SJCRH30 (cell line): Measurements from ENCODE around the gene TSC22D1. TPM values are rescaled to one million over a fixed set of nuclear protein-coding genes. Genes with fewer than 3 reads are reported as not detected.
A peak's percentile ranks its signal among the peaks of the same experiment; 100 is the strongest.

Experiments used
- DNase-seq, 2 experiments: peaks; one replicate each; pipeline ENCODE4 v3.0.0-alpha.2; 2015 to 2020
- H3K27ac ChIP-seq: fragments of 250-450 bp; sonication (Bioruptor Pico); 2 replicates; pipeline ENCODE4 v1.5.1; 2020; ENCODE audit warnings: mild to moderate bottlenecking, moderate library complexity
- H3K27me3 ChIP-seq: fragments of 250-450 bp; sonication (Bioruptor Pico); 2 replicates; pipeline ENCODE4 v1.5.1; 2020; ENCODE audit warnings: mild to moderate bottlenecking, moderate library complexity
- H3K36me3 ChIP-seq: fragments of 250-450 bp; sonication (Bioruptor Pico); 2 replicates; pipeline ENCODE4 v1.5.1; 2020; ENCODE audit warnings: mild to moderate bottlenecking, moderate library complexity
- H3K4me1 ChIP-seq: fragments of 250-450 bp; sonication (Bioruptor Pico); 2 replicates; pipeline ENCODE4 v1.5.1; 2020; ENCODE audit warnings: mild to moderate bottlenecking, moderate library complexity
- H3K4me3 ChIP-seq: fragments of 250-450 bp; sonication (Bioruptor Pico); 2 replicates; pipeline ENCODE4 v1.5.1; 2020; ENCODE audit warnings: mild to moderate bottlenecking, moderate library complexity
- H3K9me3 ChIP-seq: fragments of 250-450 bp; sonication (Bioruptor Pico); replicated peaks from 2 replicates; pipeline ENCODE4 v1.5.1; 2020; ENCODE audit warnings: mild to moderate bottlenecking, moderate library complexity
- total RNA-seq: library from RNA; depleted of rRNA; stranded (reverse); fragments of >200 nt; shearing (Covaris generic); gene quantifications from 2 replicates; pipeline ENCODE4 v1.2.3, GENCODE V29; 2014

Gene TSC22D1
- total RNA-seq, 1 experiment from 2014 or later: 28.0 TPM

GRCh38 chr13:44439452-44440024, 136.6 kb downstream of the TSC22D1 start:
- Histone ChIP-seq H3K9me3 (no peaks in the 10 kb centered on the region), H3K4me3 (no peak overlapping the region), H3K27me3 (no peaks in the 10 kb centered on the region), H3K27ac (no peak overlapping the region), H3K4me1 (no peaks in the 10 kb centered on the region), H3K36me3 (no peaks in the 10 kb centered on the region)
- no peak for DNase-seq

DNA sequence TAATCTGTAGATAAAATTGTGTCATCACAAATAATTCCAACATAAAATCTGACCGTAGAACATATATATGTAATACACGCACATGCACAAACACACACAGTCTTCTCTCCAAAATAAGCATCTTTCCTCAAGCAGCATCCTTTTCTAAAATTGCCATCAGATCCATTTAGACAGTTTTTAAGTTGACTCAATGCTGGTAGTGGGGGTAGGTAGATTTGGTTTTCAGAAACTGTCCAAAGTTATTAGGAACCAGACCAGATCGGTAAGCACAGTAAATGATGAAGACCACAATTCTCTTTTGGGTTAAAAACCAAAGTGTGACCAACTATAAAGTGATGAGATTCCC, 137.9 kb downstream of the TSC22D1 start:
- Histone ChIP-seq H3K27ac (no peak overlapping the region), H3K4me1 (no peaks in the 10 kb centered on the region), H3K4me3 (no peak overlapping the region), H3K9me3 (no peaks in the 10 kb centered on the region), H3K27me3 (no peaks in the 10 kb centered on the region), H3K36me3 (peaks cover 6% of the 10 kb centered on the region)
- DNase-seq: no peak

GRCh38 chr13:44437356-44438233, 138.5 kb downstream of the TSC22D1 start:
- Histone ChIP-seq H3K9me3 (no peaks in the 10 kb centered on the region), H3K27me3 (no peaks in the 10 kb centered on the region), H3K27ac (peak overlapping the region; percentile 81), H3K4me3 (peak overlapping the region; percentile 80), H3K36me3 (peaks cover 6% of the 10 kb centered on the region), H3K4me1 (no peaks in the 10 kb centered on the region)
- peak in 1 of 2 experiments; percentile 58 for DNase-seq

GRCh38 chr13:44436589-44437337, 139.4 kb downstream of the TSC22D1 start:
- H3K4me1 ChIP-seq: no peaks in the 10 kb centered on the region
- peak; percentile 95 for DNase-seq
- no peaks in the 10 kb centered on the region for H3K27me3 ChIP-seq
- peak overlapping the region; percentile 80 for H3K4me3 ChIP-seq
- no peaks in the 10 kb centered on the region for H3K9me3 ChIP-seq
- peaks cover 6% of the 10 kb centered on the region for H3K36me3 ChIP-seq
- H3K27ac ChIP-seq: peak overlapping the region; percentile 85

DNA sequence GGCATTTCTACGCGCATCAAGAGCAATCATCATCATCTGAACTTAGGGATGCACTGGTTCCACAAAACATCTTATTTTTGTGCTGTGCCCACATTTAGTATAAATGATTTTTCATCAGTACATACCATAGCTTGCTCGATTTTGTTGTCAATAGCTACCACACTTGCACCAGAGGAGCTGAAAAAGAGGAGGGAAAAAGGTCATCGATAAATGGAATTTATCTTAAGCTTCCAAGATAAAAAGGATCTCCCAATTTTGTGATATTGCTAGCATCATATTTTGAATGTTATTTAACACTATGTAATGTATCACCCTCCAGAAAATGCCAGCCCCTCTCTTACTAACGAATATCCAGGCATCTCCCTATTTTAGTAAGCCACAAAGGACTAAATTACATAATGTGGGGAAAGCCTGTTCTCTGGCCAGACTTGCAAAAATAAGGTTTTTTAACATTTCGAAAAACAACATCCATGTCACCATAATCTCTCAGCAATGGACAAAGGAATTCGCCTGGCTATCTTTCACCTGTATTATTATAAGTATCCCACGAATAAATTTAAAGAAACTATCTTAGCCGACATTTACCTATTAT, 140.1 kb downstream of the TSC22D1 start:
- peak in 1 of 2 experiments; percentile 9 for DNase-seq
- H3K27me3 ChIP-seq: no peaks in the 10 kb centered on the region
- H3K4me3 ChIP-seq: peak overlapping the region; percentile 80
- H3K4me1 ChIP-seq: no peaks in the 10 kb centered on the region
- no peaks in the 10 kb centered on the region for H3K9me3 ChIP-seq
- H3K36me3 ChIP-seq: peaks cover 6% of the 10 kb centered on the region
- peak overlapping the region; percentile 85 for H3K27ac ChIP-seq

- peaks cover 6% of the 10 kb centered on the region for H3K36me3 ChIP-seq
- peak overlapping the region; percentile 80 for H3K4me3 ChIP-seq
- H3K9me3 ChIP-seq: no peaks in the 10 kb centered on the region
- peak overlapping the region; percentile 85 for H3K27ac ChIP-seq
- no peaks in the 10 kb centered on the region for H3K27me3 ChIP-seq
- peak; percentile 97 to 98 for DNase-seq
- no peaks in the 10 kb centered on the region for H3K4me1 ChIP-seq
Observed at GRCh38 chr13:44435142-44435918, 140.8 kb downstream of the TSC22D1 start.

GRCh38 chr13:44434766-44435141, 141.4 kb downstream of the TSC22D1 start:
- no peak for DNase-seq
- Histone ChIP-seq H3K4me1 (no peaks in the 10 kb centered on the region), H3K4me3 (peak overlapping the region; percentile 80), H3K27me3 (no peaks in the 10 kb centered on the region), H3K36me3 (peaks cover 6% of the 10 kb centered on the region), H3K27ac (peak overlapping the region; percentile 13; the same call in 1 of the 2 replicates), H3K9me3 (no peaks in the 10 kb centered on the region)

DNA sequence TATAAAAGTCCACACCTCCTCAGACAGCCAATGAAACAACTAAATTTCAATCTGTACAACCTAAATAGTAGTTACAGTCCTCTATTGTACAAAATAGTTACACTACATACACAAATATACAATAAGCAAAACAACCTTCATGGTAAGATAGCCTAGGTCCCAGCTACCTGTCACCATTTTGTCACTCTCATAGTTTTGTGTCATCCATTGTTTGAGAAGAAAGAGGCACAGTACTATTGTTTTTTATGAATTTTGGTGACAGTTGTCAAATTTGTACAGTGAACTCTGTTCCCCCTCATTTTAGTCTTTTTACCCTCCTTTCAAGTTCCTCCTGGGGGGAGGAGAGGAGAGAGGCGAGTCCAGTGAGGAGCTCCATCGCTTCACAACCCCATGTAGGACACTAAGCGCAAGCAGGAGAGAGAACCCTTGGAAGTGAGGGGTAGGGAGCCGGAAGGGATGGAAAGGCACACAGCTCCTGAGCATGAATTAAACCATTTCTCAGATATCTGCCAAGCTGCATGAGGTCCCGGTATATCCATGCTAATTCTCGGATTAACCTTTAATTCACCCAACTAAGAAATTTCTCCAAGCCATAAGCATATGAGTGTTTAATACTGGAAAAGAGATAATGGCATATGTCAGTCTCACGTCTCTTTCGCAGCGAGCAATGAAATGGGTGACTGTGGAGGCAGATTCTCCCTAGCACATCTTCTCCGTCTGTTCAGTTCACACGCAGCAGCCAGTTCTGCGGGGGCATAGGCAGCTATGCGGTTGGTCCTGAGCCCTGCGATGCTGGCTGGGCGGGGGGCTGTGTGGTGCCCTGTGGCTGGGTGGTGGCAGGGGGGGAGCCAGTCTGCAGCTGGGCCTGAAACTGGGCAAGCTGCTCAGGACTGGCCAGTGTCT, 142.0 kb downstream of the TSC22D1 start:
- Histone ChIP-seq H3K27ac (no peak overlapping the region), H3K27me3 (no peaks in the 10 kb centered on the region), H3K4me1 (no peaks in the 10 kb centered on the region), H3K36me3 (peaks cover 6% of the 10 kb centered on the region), H3K9me3 (no peaks in the 10 kb centered on the region), H3K4me3 (no peak overlapping the region)
- no peak for DNase-seq

- no peak for DNase-seq
- Histone ChIP-seq H3K27ac (no peak overlapping the region), H3K4me3 (no peak overlapping the region), H3K9me3 (no peaks in the 10 kb centered on the region), H3K4me1 (no peaks in the 10 kb centered on the region), H3K27me3 (no peaks in the 10 kb centered on the region), H3K36me3 (peaks cover 6% of the 10 kb centered on the region)
Observed at GRCh38 chr13:44432650-44433049, 143.5 kb downstream of the TSC22D1 start.

GRCh38 chr13:44431150-44431549, 145.0 kb downstream of the TSC22D1 start:
- Histone ChIP-seq H3K9me3 (no peaks in the 10 kb centered on the region), H3K4me1 (peaks cover 8% of the 10 kb centered on the region)

GRCh38 chr13:44429311-44429710, 146.8 kb downstream of the TSC22D1 start:
- no peak overlapping the region for H3K4me3 ChIP-seq
- H3K36me3 ChIP-seq: peaks cover 5% of the 10 kb centered on the region
- H3K9me3 ChIP-seq: no peaks in the 10 kb centered on the region
- no peak overlapping the region for H3K27ac ChIP-seq
- DNase-seq: no peak
- no peaks in the 10 kb centered on the region for H3K27me3 ChIP-seq
- H3K4me1 ChIP-seq: peaks cover 21% of the 10 kb centered on the region

More at GRCh38 chr13:44431150-44431549, 145.0 kb downstream of the TSC22D1 start:
- Histone ChIP-seq H3K4me3 (no peak overlapping the region), H3K36me3 (peaks cover 6% of the 10 kb centered on the region), H3K27ac (no peak overlapping the region), H3K27me3 (no peaks in the 10 kb centered on the region)
- no peak for DNase-seq

GRCh38 chr13:44426461-44426860, 149.7 kb downstream of the TSC22D1 start:
- H3K27ac ChIP-seq: no peak overlapping the region
- peaks cover 21% of the 10 kb centered on the region for H3K4me1 ChIP-seq
- no peak overlapping the region for H3K4me3 ChIP-seq
- no peaks in the 10 kb centered on the region for H3K27me3 ChIP-seq
- no peak for DNase-seq
- H3K36me3 ChIP-seq: no peaks in the 10 kb centered on the region
- no peaks in the 10 kb centered on the region for H3K9me3 ChIP-seq

- no peak for DNase-seq
- Histone ChIP-seq H3K4me3 (no peak overlapping the region), H3K9me3 (no peaks in the 10 kb centered on the region), H3K36me3 (no peaks in the 10 kb centered on the region), H3K27ac (no peak overlapping the region), H3K4me1 (peaks cover 21% of the 10 kb centered on the region), H3K27me3 (no peaks in the 10 kb centered on the region)
Observed at GRCh38 chr13:44425815-44426078, 150.4 kb downstream of the TSC22D1 start.
